ENCODE results near the gene MAP3K15.
"Not testable (repeated sequence)": the region's sequence is repeated elsewhere in the genome, so short reads cannot be mapped to it uniquely, and the experiment has no call there.

MAP3K15 gene

GRCh38 chrX:19532709-19533108 is 17.4 kb upstream of the MAP3K15 start:
- DNase-seq (ENCODE audit: low read depth), result no peak

GRCh38 chrX:19517965-19518364 is 2.7 kb upstream of the MAP3K15 start:
- DNase-seq (ENCODE audit: low read depth), result no peak

GRCh38 chrX:19515615-19516105 is 352 bp upstream of the MAP3K15 start:
- DNase-seq (ENCODE audit: low read depth), result no peak

DNA sequence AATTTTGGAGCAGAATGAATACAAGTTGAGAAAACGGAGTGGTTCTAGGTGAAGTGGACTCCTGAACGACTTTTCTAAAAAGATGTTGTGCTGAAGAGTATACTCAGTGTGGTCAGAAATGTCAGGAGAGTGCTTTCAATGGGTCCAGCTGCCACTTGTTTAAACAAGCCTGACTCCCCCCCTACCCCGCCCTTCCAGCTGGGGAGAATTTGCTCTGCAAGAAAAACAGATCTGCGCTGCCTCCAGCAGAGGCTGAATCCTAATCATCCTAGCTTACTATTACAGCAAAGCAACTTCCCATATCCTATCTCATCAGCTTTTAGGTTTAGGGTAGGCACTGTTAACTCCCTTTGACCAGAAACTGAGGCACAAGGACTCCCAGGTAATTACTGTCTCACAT is 1.9 kb downstream of the MAP3K15 start:
- no peak for DNase-seq (ENCODE audit: low read depth)

GRCh38 chrX:19512961-19513360 is 2.3 kb downstream of the MAP3K15 start:
- no peak for DNase-seq (ENCODE audit: low read depth)

DNA sequence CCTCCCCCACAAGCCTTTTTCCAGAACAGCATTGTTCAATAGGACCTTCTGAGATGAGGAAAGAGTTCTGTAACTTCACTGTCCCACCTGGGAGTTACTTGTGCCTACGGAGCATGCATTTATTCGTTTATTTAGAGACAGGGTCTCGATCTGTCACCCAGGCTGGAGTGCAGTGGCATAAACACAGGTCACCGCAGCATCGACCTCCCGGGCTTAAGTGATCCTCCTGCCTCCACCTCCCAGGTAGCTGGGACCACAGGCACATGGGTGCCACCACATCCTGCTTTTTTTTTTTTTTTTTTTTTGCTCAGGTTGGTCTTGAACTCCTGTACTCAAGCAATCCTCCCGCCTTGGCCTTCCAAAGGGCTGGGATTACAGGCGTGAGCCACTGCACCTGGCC is 2.9 kb downstream of the MAP3K15 start:
- DNase-seq (ENCODE audit: low read depth), result no peak

DNA sequence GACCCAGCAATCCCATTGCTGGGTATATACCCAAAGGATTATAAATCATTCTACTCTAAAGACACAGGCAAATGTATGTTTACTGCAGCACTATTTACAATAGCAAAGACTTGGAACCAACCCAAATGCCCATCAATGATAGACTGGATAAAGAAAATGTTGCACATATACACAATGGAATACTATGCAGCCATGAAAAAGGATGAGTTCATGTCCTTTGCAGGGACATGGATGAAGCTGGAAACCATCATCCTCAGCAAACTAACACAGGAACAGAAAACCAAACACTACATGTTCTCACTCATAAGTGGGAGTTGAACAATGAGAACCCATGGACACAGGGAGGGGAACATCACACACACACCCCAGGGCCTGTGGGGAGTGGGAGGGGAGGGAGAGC is 3.5 kb downstream of the MAP3K15 start:
- not testable (repeated sequence) for DNase-seq (ENCODE audit: low read depth)

DNA sequence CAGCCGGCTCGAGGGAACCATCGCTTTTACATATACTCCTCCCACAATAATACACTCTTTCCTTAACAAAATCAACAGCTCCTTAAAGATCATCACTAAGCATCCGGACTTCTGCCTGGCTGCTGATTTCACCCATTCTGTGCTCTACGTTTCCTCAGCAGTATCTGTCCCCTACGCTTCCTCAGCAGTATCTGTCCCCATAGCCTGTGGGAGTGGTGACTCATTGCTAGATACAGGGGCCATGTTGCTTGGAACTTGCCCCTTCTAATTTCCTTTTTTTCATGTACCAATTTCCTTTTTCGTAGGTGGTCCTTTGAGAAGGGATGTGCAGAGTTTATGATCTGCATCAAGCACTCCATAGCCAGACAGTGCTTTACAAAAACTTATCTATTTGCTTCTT is 18.6 kb downstream of the MAP3K15 start:
- DNase-seq (ENCODE audit: low read depth), result no peak

DNA sequence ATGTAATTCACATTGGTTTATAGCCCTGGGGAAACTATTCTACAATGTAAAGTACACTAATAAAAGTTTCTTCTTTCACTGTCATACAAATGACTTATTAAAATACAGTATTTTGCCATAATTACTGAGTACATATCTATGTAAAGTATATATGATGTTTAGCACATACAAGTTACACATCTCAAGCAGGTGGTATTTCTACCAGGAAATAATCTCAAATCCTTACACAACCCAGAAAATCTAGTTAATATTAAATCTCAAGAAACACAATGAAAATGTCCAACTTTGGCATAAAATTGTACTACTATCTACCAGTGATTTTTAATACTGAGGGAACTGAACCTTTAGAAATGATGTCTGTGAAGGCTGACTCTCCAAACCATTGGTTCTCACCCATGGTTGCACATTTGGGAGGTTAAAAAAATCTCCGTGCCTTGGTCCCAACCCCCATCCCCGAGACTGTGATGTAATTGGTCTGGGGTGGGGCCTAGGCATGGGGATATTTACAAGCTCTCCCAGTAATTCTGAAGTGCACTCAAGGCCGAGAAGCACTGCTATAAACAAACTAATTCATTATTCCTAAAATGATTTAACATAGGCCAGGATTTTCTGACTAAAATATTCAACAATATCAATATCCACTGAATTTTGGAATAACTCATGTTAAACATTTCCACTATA is 27.6 kb downstream of the MAP3K15 start:
- no peak for DNase-seq (ENCODE audit: low read depth)

- no peak for DNase-seq (ENCODE audit: low read depth)
Observed at GRCh38 chrX:19479458-19479857, 35.9 kb downstream of the MAP3K15 start.

DNA sequence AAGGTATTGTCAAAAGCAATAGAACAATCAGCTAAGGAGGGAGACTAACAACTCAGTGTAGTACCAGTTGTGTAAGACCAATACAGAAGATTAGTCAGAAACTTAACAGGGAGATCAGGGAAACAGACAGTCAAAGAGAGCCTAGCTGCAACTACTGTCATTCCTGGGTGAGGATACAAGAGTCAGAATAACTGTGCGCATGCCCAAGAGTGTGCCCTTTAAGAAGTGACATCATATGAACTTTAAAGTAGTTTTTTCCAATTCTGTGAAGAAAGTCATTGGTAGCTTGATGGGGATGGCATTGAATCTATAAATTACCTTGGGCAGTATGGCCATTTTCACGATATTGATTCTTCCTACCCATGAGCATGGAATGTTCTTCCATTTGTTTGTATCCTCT is 46.9 kb downstream of the MAP3K15 start:
- DNase-seq (ENCODE audit: low read depth), result not testable (repeated sequence)

GRCh38 chrX:19462879-19463278 is 52.4 kb downstream of the MAP3K15 start:
- DNase-seq (ENCODE audit: low read depth), result no peak

GRCh38 chrX:19462231-19462630 is 53.1 kb downstream of the MAP3K15 start:
- DNase-seq (ENCODE audit: low read depth), result no peak

DNA sequence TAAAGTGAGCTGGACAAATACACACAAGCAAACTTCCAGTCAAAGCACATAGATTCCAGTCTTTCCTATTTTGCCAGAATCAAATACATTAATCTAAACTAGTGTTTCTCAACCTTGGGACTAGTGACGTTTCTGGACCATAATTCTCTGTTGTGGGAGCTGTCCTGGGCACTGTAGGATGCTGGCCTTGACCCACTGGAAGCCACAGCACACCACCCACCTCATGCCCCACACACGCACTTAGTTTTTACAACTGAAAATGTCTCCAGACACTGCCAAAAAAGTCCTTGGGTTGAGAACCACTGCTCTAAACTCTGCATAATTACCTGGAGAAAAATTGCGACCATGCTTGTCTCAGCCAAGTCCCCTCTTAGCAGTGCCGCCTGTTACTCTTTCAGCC is 57.6 kb downstream of the MAP3K15 start:
- no peak for DNase-seq (ENCODE audit: low read depth)

- DNase-seq (ENCODE audit: low read depth), result no peak
Observed at GRCh38 chrX:19448077-19448476, 67.2 kb downstream of the MAP3K15 start.

- DNase-seq (ENCODE audit: low read depth), result no peak
Observed at GRCh38 chrX:19446397-19446796, 68.9 kb downstream of the MAP3K15 start.

DNA sequence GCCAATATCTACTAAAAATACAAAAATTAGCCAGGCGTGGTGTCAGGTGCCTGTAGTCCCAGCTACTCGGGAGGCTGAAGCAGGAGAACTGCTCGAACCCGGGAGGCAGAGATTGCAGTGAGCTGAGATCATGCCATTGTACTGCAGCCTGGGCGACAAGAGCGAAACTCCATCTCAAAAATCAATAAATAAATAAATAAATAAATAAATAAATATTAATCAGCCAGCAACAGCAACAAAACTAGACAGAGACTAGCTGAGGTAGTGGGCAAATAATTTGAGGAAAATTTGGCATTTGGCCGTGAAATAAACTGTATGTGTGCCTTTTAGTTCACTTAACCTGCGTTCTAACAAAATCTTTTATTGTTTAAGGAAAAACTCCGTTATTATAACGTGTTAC is 69.5 kb downstream of the MAP3K15 start:
- not testable (repeated sequence) for DNase-seq (ENCODE audit: low read depth)

DNA sequence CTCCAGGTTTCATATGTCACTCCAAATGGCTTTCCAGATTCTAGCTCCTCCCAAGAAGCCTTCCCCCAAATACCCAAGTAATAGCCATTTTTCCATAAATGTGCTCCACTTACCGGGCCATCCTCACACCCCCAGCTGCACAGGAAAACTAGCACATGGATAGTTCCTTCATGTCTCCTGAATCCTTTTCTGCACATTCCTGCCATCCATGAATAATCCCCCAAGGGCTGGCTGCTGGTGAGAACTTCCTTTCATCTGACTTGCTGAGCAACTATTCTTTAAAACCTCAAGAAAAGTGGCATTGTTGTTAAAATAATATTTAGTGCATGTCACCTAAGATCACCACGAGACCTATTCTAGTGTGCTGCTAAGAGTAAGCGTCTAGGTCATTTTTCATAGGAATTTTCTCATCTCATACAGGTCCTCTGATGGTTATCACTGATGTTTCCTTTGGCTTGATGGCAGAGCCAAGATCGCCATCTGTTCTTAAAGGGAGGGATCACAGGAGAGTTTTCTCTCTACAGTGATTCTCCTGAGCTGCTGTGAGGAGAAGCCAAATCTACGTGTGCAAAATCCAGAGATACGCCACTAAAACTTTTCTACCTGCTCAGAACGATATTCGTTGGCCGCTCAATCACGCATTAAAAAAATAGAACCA is 71.3 kb downstream of the MAP3K15 start:
- DNase-seq (ENCODE audit: low read depth), result no peak

DNA sequence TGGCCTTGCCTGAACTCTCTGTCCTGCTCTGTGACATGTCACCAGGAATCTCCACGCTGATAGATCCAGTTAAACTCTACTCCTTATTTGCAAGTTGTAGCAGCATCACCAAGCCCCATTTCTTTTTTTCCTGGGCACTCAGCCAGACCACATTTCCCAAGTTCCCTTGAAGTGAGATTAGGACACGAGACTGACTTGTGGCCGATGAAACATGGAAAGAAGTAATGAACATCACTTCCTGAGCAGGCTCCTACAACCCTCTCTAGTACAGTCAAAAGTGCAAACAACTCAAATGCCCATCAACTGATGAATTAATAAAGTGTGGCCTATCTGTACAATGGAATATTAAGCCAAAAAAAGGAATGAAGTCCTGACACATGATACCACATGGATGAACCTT is 74.6 kb downstream of the MAP3K15 start:
- DNase-seq (ENCODE audit: low read depth), result no peak

GRCh38 chrX:19422661-19423060 is 92.6 kb downstream of the MAP3K15 start:
- DNase-seq (ENCODE audit: low read depth), result not testable (repeated sequence)

DNA sequence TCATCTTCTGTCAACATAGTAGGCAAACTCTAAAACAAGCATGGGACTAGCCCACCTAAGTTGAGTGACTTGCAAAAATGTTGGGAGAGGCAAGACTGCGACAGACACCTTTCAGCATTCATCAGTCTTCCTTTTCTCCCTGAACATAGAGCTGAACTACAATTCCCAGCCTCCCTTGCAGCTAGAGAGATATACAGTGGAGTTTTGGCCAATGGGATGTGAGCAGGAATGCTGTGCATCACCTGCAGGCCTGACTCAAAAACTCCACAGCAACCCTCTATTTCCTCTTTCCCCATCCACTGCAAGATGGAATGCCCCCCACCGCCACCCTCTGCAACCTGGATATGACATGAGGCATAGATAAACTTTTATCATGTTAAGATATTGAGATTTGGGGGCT is 105.0 kb downstream of the MAP3K15 start:
- no peak for DNase-seq (ENCODE audit: low read depth)

GRCh38 chrX:19403696-19404095 is 111.6 kb downstream of the MAP3K15 start:
- DNase-seq (ENCODE audit: low read depth), result no peak

GRCh38 chrX:19392703-19393102 is 122.6 kb downstream of the MAP3K15 start:
- DNase-seq (ENCODE audit: low read depth), result no peak

DNA sequence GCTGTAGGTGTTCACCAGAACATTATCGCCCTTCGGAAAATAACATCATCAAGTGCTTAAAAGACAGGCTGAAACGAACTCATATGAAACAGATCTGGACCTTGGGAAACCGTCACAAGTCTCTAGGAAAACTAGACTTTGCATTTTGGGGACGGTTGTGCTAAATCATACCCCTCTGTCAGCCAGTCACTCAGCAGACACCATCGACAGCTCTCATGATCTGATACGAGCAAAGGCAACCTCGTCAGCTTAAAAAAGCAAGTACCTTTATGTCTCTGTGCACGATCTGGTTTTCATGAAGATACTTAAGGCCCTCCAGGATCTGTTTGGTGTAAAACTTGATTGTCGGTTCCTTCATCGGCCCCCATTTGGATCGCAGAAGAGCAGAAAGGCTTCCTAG is 123.2 kb downstream of the MAP3K15 start:
- DNase-seq (ENCODE audit: low read depth), result no peak
